Measurements from ENCODE around the gene NEURL2. TPM values are rescaled to one million over a fixed set of nuclear protein-coding genes. Genes with fewer than 3 reads are reported as not detected.
A peak's percentile ranks its signal among the peaks of the same experiment; 100 is the strongest.

NEURL2 gene
- total RNA-seq, 2 donors from 2014 or later, result 19.7 to 78.7 TPM

- peak overlapping the region; percentile 55 to 71 for H3K27ac ChIP-seq
- ATAC-seq (ENCODE audit: insufficient number of reproducible peaks, low FRiP score, low read depth), result peak; percentile 95
- peak; percentile 93 for DNase-seq (ENCODE audit: low spot score)
- peaks cover 6 to 23% of the 10 kb centered on the region in 2 donors for H3K4me1 ChIP-seq (ENCODE audit: control insufficient read depth in 1 of 2, low read depth in 2 of 2)
- H3K36me3 ChIP-seq, result no peaks in the 10 kb centered on the region
- no peaks in the 10 kb centered on the region for H3K9me3 ChIP-seq
- no peak for TF ChIP-seq CTCF (IDR thresholded peaks at IDR 0.05)
- peak overlapping the region; percentile 81 for H3K4me3 ChIP-seq
- H3K27me3 ChIP-seq (replicated peaks; ENCODE audit: insufficient read depth), result no peaks in the 10 kb centered on the region
These were observed 19.9 kb upstream of the NEURL2 start for GRCh38 chr20:45910670-45911485.

- Histone ChIP-seq H3K27ac (peak overlapping the region in 1 of 2 donors; percentile 20), H3K36me3 (no peaks in the 10 kb centered on the region), H3K4me1 (ENCODE audit: control insufficient read depth in 1 of 2, low read depth in 2 of 2) (peaks cover 6 to 23% of the 10 kb centered on the region in 2 donors), H3K4me3 (peak overlapping the region; percentile 81), H3K27me3 (replicated peaks; ENCODE audit: insufficient read depth) (no peaks in the 10 kb centered on the region), H3K9me3 (no peaks in the 10 kb centered on the region)
- DNase-seq (ENCODE audit: low spot score), result no peak
- TF ChIP-seq CTCF (IDR thresholded peaks at IDR 0.05), result no peak
- no peak for ATAC-seq (ENCODE audit: insufficient number of reproducible peaks, low FRiP score, low read depth)
These were observed 19.0 kb upstream of the NEURL2 start for GRCh38 chr20:45909817-45910669.

GRCh38 chr20:45909336-45909808 is 18.4 kb upstream of the NEURL2 start:
- Histone ChIP-seq H3K4me1 (ENCODE audit: control insufficient read depth in 1 of 2, low read depth in 2 of 2) (peaks cover 6 to 23% of the 10 kb centered on the region in 2 donors), H3K36me3 (no peaks in the 10 kb centered on the region), H3K9me3 (no peaks in the 10 kb centered on the region), H3K27me3 (replicated peaks; ENCODE audit: insufficient read depth) (no peaks in the 10 kb centered on the region), H3K27ac (no peak overlapping the region), H3K4me3 (peak overlapping the region; percentile 5)
- TF ChIP-seq CTCF (IDR thresholded peaks at IDR 0.05), result no peak
- DNase-seq (ENCODE audit: low spot score), result no peak
- ATAC-seq (ENCODE audit: insufficient number of reproducible peaks, low FRiP score, low read depth), result no peak

GRCh38 chr20:45908084-45908483 is 17.1 kb upstream of the NEURL2 start:
- ATAC-seq (ENCODE audit: insufficient number of reproducible peaks, low FRiP score, low read depth), result no peak
- no peak overlapping the region for H3K4me3 ChIP-seq

More at GRCh38 chr20:45908084-45908483, 17.1 kb upstream of the NEURL2 start:
- peaks cover 6 to 23% of the 10 kb centered on the region in 2 donors for H3K4me1 ChIP-seq (ENCODE audit: control insufficient read depth in 1 of 2, low read depth in 2 of 2)
- no peak for DNase-seq (ENCODE audit: low spot score)
- H3K27me3 ChIP-seq (replicated peaks; ENCODE audit: insufficient read depth), result no peaks in the 10 kb centered on the region
- H3K36me3 ChIP-seq, result no peaks in the 10 kb centered on the region
- no peak overlapping the region for H3K27ac ChIP-seq
- no peaks in the 10 kb centered on the region for H3K9me3 ChIP-seq
- no peak for TF ChIP-seq CTCF (IDR thresholded peaks at IDR 0.05)

All from thoracic aorta (tissue), 2 donors.